GM23338 (cell line): ENCODE data around the gene PLPPR3. TPM values are rescaled to one million over a fixed set of nuclear protein-coding genes. Genes with fewer than 3 reads are reported as not detected.

Experiments used
- ATAC-seq: fragments of 200-7000 bp; cut with Tn5 transposase; 3 replicates; pipeline ENCODE4 v1.9.1; 2020
- DNase-seq: peaks from one replicate; pipeline ENCODE4 v3.0.0-alpha.2; 2015; ENCODE audit warnings: low spot score
- H2AFZ ChIP-seq: fragments of 200-600 bp; sonication (generic); 2 replicates; pipeline ENCODE4 v1.8.0; 2016; ENCODE audit warnings: antibody characterized with exemption, mild to moderate bottlenecking, moderate library complexity
- H3F3A ChIP-seq: fragments of 200-600 bp; sonication (generic); replicated peaks from 2 replicates; pipeline ENCODE4 v1.8.0; 2017; ENCODE audit warnings: antibody characterized with exemption, mixed run types, low read depth
- H3K27ac ChIP-seq: fragments of 200-600 bp; sonication (generic); 2 replicates; pipeline ENCODE4 v1.6.1; 2016; ENCODE audit warnings: low read depth
- H3K27me3 ChIP-seq: fragments of 200-600 bp; sonication (generic); 2 replicates; pipeline ENCODE4 v1.8.0; 2016; ENCODE audit warnings: mild to moderate bottlenecking, mixed run types, moderate library complexity; ENCODE audit not compliant: insufficient read depth
- H3K36me3 ChIP-seq: fragments of 200-600 bp; sonication (generic); 2 replicates; pipeline ENCODE4 v1.8.0; 2016; ENCODE audit warnings: mild to moderate bottlenecking; ENCODE audit not compliant: insufficient read depth
- H3K4me1 ChIP-seq: fragments of 200-600 bp; sonication (generic); 2 replicates; pipeline ENCODE4 v1.8.0; 2016; ENCODE audit warnings: mild to moderate bottlenecking, moderate library complexity; ENCODE audit not compliant: insufficient read depth
- H3K4me2 ChIP-seq: fragments of 200-600 bp; sonication (generic); 2 replicates; pipeline ENCODE4 v1.7.1; 2017; ENCODE audit warnings: mixed run types
- H3K4me3 ChIP-seq: fragments of 200-600 bp; sonication (generic); 2 replicates; pipeline ENCODE4 v1.6.1; 2016; ENCODE audit warnings: mixed run types
- H3K79me2 ChIP-seq: fragments of 200-600 bp; sonication (generic); replicated peaks from 2 replicates; pipeline ENCODE4 v1.8.0; 2017; ENCODE audit warnings: mild to moderate bottlenecking; ENCODE audit not compliant: insufficient read depth
- H3K9me2 ChIP-seq: fragments of 200-600 bp; sonication (generic); 2 replicates; pipeline ENCODE4 v1.8.0; 2017; ENCODE audit not compliant: insufficient read depth
- H4K20me1 ChIP-seq: fragments of 200-600 bp; sonication (generic); replicated peaks from 2 replicates; pipeline ENCODE4 v1.8.0; 2017; ENCODE audit warnings: mild to moderate bottlenecking; ENCODE audit not compliant: insufficient read depth
- H3K27ac Mint-ChIP-seq: 2 replicates; pipeline ENCODE4 v1.8.0; 2020; ENCODE audit warnings: inconsistent platforms, mild to moderate bottlenecking, moderate library complexity, mixed read lengths
- H3K27me3 Mint-ChIP-seq: 3 replicates; pipeline ENCODE4 v1.8.0; 2022; ENCODE audit warnings: low read depth, mild to moderate bottlenecking, moderate library complexity, mixed read lengths, inconsistent platforms; ENCODE audit not compliant: insufficient read depth, poor library complexity
- H3K36me3 Mint-ChIP-seq: 3 replicates; pipeline ENCODE4 v1.8.0; 2021; ENCODE audit warnings: low read depth, mild to moderate bottlenecking, inconsistent platforms, moderate library complexity, mixed read lengths
- H3K4me1 Mint-ChIP-seq: 3 replicates; pipeline ENCODE4 v1.8.0; 2020; ENCODE audit warnings: mild to moderate bottlenecking, inconsistent platforms, mixed read lengths
- H3K4me3 Mint-ChIP-seq: 3 replicates; pipeline ENCODE4 v1.8.0; 2021; ENCODE audit warnings: moderate library complexity, mild to moderate bottlenecking, inconsistent platforms, mixed read lengths
- H3K9me3 Mint-ChIP-seq: 3 replicates; pipeline ENCODE4 v1.8.0; 2020; ENCODE audit warnings: moderate library complexity, mild to moderate bottlenecking, inconsistent platforms, mixed read lengths
- EZH2 ChIP-seq: fragments of 200-600 bp; sonication (generic); IDR thresholded peaks from one replicate; pipeline ENCODE4 v1.8.0; 2017; ENCODE audit warnings: antibody characterized with exemption, mild to moderate bottlenecking, low read depth; ENCODE audit not compliant: unreplicated experiment
- EZH2phosphoT487 ChIP-seq: fragments of 200-600 bp; sonication (generic); IDR thresholded peaks from one replicate; pipeline ENCODE4 v1.8.1; 2018; ENCODE audit warnings: antibody characterized with exemption; ENCODE audit not compliant: unreplicated experiment
- JUNB ChIP-seq: IDR thresholded peaks from one replicate; pipeline ENCODE4 v1.6.1; 2016; ENCODE audit warnings: antibody characterized with exemption; ENCODE audit not compliant: unreplicated experiment
- NANOG ChIP-seq: IDR thresholded peaks from 2 replicates; pipeline ENCODE4 v1.6.1; 2016; ENCODE audit warnings: antibody characterized with exemption, borderline replicate concordance
- POLR2AphosphoS5 ChIP-seq: IDR thresholded peaks from 2 replicates; pipeline ENCODE4 v1.6.1; 2016; ENCODE audit warnings: antibody characterized with exemption, low read depth
- REST ChIP-seq: IDR thresholded peaks from one replicate; pipeline ENCODE4 v1.6.1; 2018; ENCODE audit warnings: antibody characterized with exemption; ENCODE audit not compliant: unreplicated experiment
- STAT1 ChIP-seq: IDR thresholded peaks from one replicate; pipeline ENCODE4 v1.6.1; 2016; ENCODE audit warnings: antibody characterized with exemption; ENCODE audit not compliant: unreplicated experiment
- ZNF114 ChIP-seq: fragments of 250-450 bp; sonication (Bioruptor Pico); IDR thresholded peaks from 2 replicates; pipeline ENCODE4 v1.5.0; 2020; ENCODE audit warnings: mild to moderate bottlenecking, moderate library complexity
- ZNF331 ChIP-seq: fragments of 250-450 bp; sonication (Bioruptor Pico); IDR thresholded peaks from 2 replicates; pipeline ENCODE4 v1.5.0; 2020; ENCODE audit warnings: low read depth, mild to moderate bottlenecking, moderate library complexity
- polyA plus RNA-seq: library from polyadenylated mRNA; unstranded; fragments of >200 nt; fragmentation: Nextera tagmentation; extraction: Ambion mirVana; gene quantifications from 2 replicates; pipeline ENCODE4 v1.2.1, GENCODE V29; 2016
- total RNA-seq: library from RNA; depleted of rRNA; stranded (reverse); fragments of >200 nt; shearing (Covaris generic); gene quantifications from 2 replicates; pipeline ENCODE4 v1.2.3, GENCODE V29; 2014
- TF ChIP-seq, protein P1 (sequence below), 2 experiments: fragments of 200-600 bp in 1 of 2; sonication (generic) in 1 of 2; conservative IDR thresholded peaks; 2 replicates each; pipeline versions ENCODE4 v1.5.1 to v1.6.1; 2016 to 2017; ENCODE audit warnings: antibody characterized with exemption in 2 of 2, low read depth in 2 of 2, mild to moderate bottlenecking in 2 of 2, moderate library complexity in 1 of 2
- TF ChIP-seq, protein P2 (sequence below): IDR thresholded peaks from 2 replicates; pipeline ENCODE4 v1.6.1; 2016; ENCODE audit warnings: antibody characterized with exemption

PLPPR3 gene
- total and polyA plus RNA-seq, 2 experiments from 2014 or later = 14.8 to 81.1 TPM

DNA sequence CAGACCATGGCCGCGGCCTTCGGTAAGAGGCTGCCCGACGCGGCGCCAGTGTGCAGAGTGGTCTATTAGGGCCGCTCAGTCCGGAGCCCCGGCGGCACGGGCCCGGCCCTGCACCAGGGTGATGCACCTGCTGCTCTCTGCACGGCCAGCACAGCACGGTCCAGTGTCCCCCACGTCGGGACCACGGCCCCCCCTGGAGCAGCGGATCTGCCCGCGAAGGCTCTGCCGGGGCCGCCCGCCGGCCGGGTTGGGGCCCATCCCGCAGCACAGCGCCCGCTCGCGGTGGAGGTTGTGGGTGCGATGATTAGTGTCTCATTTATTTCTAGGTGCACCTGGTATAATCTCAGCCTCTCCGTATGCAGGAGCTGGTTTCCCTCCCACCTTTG, 16.6 kb downstream of the PLPPR3 start (continued):
- TF ChIP-seq REST (no peak), EZH2 (no peak), STAT1 (no peak), EZH2phosphoT487 (no peak), JUNB (no peak), ZNF331 (CRISPR knock-in tag) (no peak), NANOG (no peak)
- TF ChIP-seq, protein P1, sequence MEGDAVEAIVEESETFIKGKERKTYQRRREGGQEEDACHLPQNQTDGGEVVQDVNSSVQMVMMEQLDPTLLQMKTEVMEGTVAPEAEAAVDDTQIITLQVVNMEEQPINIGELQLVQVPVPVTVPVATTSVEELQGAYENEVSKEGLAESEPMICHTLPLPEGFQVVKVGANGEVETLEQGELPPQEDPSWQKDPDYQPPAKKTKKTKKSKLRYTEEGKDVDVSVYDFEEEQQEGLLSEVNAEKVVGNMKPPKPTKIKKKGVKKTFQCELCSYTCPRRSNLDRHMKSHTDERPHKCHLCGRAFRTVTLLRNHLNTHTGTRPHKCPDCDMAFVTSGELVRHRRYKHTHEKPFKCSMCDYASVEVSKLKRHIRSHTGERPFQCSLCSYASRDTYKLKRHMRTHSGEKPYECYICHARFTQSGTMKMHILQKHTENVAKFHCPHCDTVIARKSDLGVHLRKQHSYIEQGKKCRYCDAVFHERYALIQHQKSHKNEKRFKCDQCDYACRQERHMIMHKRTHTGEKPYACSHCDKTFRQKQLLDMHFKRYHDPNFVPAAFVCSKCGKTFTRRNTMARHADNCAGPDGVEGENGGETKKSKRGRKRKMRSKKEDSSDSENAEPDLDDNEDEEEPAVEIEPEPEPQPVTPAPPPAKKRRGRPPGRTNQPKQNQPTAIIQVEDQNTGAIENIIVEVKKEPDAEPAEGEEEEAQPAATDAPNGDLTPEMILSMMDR (conservative IDR thresholded peaks at IDR 0.05; ENCODE audit: low read depth in 2 of 2) = no peak

DNA sequence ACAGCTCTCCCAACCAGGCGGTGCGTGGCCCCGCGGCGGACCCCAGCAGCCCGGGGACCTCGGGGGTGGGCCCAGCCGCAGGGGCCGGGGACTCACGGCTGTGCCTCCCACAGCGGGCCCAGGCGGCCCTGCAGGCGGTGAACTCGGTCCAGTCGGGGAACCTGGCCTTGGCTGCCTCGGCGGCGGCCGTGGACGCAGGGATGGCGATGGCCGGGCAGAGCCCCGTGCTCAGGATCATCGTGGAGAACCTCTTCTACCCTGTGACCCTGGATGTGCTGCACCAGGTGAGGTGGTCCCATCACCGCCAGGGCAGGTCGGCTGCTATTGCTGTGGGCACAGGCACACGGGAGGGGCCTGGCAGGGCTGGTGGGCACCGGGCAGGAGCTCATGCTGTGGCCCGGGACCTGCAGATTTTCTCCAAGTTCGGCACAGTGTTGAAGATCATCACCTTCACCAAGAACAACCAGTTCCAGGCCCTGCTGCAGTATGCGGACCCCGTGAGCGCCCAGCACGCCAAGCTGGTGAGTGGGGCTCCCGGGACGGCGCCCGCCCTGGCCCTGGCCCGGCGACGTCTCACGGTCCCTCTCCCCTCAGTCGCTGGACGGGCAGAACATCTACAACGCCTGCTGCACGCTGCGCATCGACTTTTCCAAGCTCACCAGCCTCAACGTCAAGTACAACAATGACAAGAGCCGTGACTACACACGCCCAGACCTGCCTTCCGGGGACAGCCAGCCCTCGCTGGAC, 17.2 kb downstream of the PLPPR3 start:
- H3F3A ChIP-seq = peaks cover 61% of the 10 kb centered on the region
- no peak overlapping the region for H3K4me2 ChIP-seq
- H3K4me1 Mint-ChIP-seq = peaks cover 36% of the 10 kb centered on the region
- no peaks in the 10 kb centered on the region for H3K9me3 Mint-ChIP-seq
- H3K27me3 Mint-ChIP-seq = peaks cover 26% of the 10 kb centered on the region
- peaks cover 45% of the 10 kb centered on the region for H3K36me3 ChIP-seq
- no peaks in the 10 kb centered on the region for H3K27me3 ChIP-seq
- H3K4me1 ChIP-seq = peaks cover 25% of the 10 kb centered on the region
- DNase-seq = no peak
- no peaks in the 10 kb centered on the region for H3K9me2 ChIP-seq
- no peak overlapping the region for H2AFZ ChIP-seq
- 0 out of 2 replicates have a peak overlapping the region, but pooled peaks have one; percentile 55 for H3K27ac ChIP-seq
- H3K79me2 ChIP-seq = peaks cover 83% of the 10 kb centered on the region
- no peak overlapping the region for H3K4me3 Mint-ChIP-seq
- no peak for ATAC-seq
- peaks cover 83% of the 10 kb centered on the region for H3K36me3 Mint-ChIP-seq
- peaks cover 64% of the 10 kb centered on the region for H4K20me1 ChIP-seq
- 0 out of 2 replicates have a peak overlapping the region, but pooled peaks have one; percentile 72 for H3K27ac Mint-ChIP-seq
- no peak overlapping the region for H3K4me3 ChIP-seq
- TF ChIP-seq ZNF331 (CRISPR knock-in tag) (no peak), POLR2AphosphoS5 (no peak), NANOG (no peak), STAT1 (no peak), ZNF114 (no peak), REST (no peak), JUNB (no peak)
- TF ChIP-seq, protein P2, sequence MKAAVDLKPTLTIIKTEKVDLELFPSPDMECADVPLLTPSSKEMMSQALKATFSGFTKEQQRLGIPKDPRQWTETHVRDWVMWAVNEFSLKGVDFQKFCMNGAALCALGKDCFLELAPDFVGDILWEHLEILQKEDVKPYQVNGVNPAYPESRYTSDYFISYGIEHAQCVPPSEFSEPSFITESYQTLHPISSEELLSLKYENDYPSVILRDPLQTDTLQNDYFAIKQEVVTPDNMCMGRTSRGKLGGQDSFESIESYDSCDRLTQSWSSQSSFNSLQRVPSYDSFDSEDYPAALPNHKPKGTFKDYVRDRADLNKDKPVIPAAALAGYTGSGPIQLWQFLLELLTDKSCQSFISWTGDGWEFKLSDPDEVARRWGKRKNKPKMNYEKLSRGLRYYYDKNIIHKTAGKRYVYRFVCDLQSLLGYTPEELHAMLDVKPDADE = no peak
- TF ChIP-seq, protein P1 (conservative IDR thresholded peaks at IDR 0.05; ENCODE audit: low read depth in 2 of 2) = no peak
